Activated CD4-positive, alpha-beta memory T cell treated with anti-CD3 and anti-CD28 coated beads for 36 hours (primary cell): ENCODE measurements around the gene LRRC43. TPM values are rescaled to one million over a fixed set of nuclear protein-coding genes. Genes with fewer than 3 reads are reported as not detected.
"Not testable (repeated sequence)": the region's sequence is repeated elsewhere in the genome, so short reads cannot be mapped to it uniquely, and the experiment has no call there.

Source experiments
- CTCF ChIA-PET: fragments of 350-600 bp; sonication (Branson Sonifier 250); formaldehyde crosslinking; loops from one replicate; lab custom pipeline; 2021; ENCODE audit warnings: antibody characterized with exemption, inconsistent platforms; lab: Charles Lee
- POLR2A ChIA-PET: fragments of 350-600 bp; sonication (Branson Sonifier 250); formaldehyde crosslinking; loops from one replicate; lab custom pipeline; 2021; ENCODE audit warnings: antibody characterized with exemption; lab: Charles Lee
- DNase-seq: peaks from one replicate; pipeline ENCODE4 v3.0.0-alpha.2; 2020
- H3K27ac Mint-ChIP-seq: one replicate; pipeline ENCODE4 v1.8.0; 2021; ENCODE audit warnings: mixed read lengths
- H3K27me3 Mint-ChIP-seq: one replicate; pipeline ENCODE4 v1.8.0; 2021; ENCODE audit warnings: mixed read lengths
- H3K36me3 Mint-ChIP-seq: one replicate; pipeline ENCODE4 v1.8.0; 2021; ENCODE audit warnings: mixed read lengths
- H3K4me1 Mint-ChIP-seq: one replicate; pipeline ENCODE4 v1.8.0; 2021; ENCODE audit warnings: low read depth, mixed read lengths
- H3K4me3 Mint-ChIP-seq: one replicate; pipeline ENCODE4 v1.8.0; 2021; ENCODE audit warnings: mild to moderate bottlenecking, mixed read lengths
- H3K9me3 Mint-ChIP-seq: one replicate; pipeline ENCODE4 v1.8.0; 2021; ENCODE audit warnings: mixed read lengths
- intact Hi-C: fragments of 100-400 bp; cut with micrococcal nuclease; formaldehyde crosslinking; loops from one replicate; pipeline ENCODE4 v1.15.1; 2023
- total RNA-seq, 2 experiments: library from RNA; stranded (reverse); gene quantifications; one replicate each; pipeline ENCODE4 v1.2.3, GENCODE V29; 2021

Gene LRRC43
- total RNA-seq, 2 experiments from 2014 or later = 0.41 to 0.76 TPM

- H3K27me3 Mint-ChIP-seq = peaks cover 22% of the 10 kb centered on the region
- DNase-seq = no peak
- no peak overlapping the region for H3K4me3 Mint-ChIP-seq
- no peaks in the 10 kb centered on the region for H3K36me3 Mint-ChIP-seq
- H3K9me3 Mint-ChIP-seq = peaks cover 7% of the 10 kb centered on the region
- ChIA-PET POLR2A (no interaction called here), CTCF (no interaction called here)
- H3K4me1 Mint-ChIP-seq = peaks cover 23% of the 10 kb centered on the region
- intact Hi-C loops = loop anchor here (10.0 kb wide), 1 partner anchor 65 kb away; the partner anchor contains the start of gene VPS33A
- H3K27ac Mint-ChIP-seq = no peak overlapping the region
Measured at GRCh38 chr12:122199484-122200355, 16.8 kb downstream of the LRRC43 start.

- H3K27me3 Mint-ChIP-seq = peaks cover 26% of the 10 kb centered on the region
- POLR2A ChIA-PET = no interaction called here
- no peak overlapping the region for H3K4me3 Mint-ChIP-seq
- H3K27ac Mint-ChIP-seq = no peak overlapping the region
- CTCF ChIA-PET = no interaction called here
- peaks cover 1% of the 10 kb centered on the region for H3K9me3 Mint-ChIP-seq
- peaks cover 25% of the 10 kb centered on the region for H3K4me1 Mint-ChIP-seq
- intact Hi-C loops = loop anchor here (10.0 kb wide), 1 partner anchor 64 kb away; the partner anchor contains the start of gene VPS33A
- no peak for DNase-seq
- no peaks in the 10 kb centered on the region for H3K36me3 Mint-ChIP-seq
Measured at GRCh38 chr12:122200541-122201175, 17.7 kb downstream of the LRRC43 start.

- Mint-ChIP-seq H3K9me3 (no peaks in the 10 kb centered on the region), H3K36me3 (no peaks in the 10 kb centered on the region), H3K27ac (no peak overlapping the region), H3K4me1 (peaks cover 25% of the 10 kb centered on the region), H3K4me3 (no peak overlapping the region), H3K27me3 (peaks cover 26% of the 10 kb centered on the region)
- intact Hi-C loops = loop anchor here (10.0 kb wide), 1 partner anchor 63 kb away; the partner anchor contains the start of gene VPS33A
- no peak for DNase-seq
- CTCF ChIA-PET = interaction anchor here (0.8 to 0.9 kb wide), 2 partner anchors 10 to 147 kb away, joined by 3 read pairs; no protein-coding TSS in a partner anchor
- POLR2A ChIA-PET = no interaction called here
Measured at GRCh38 chr12:122201381-122201780, 18.5 kb downstream of the LRRC43 start.

GRCh38 chr12:122202017-122202416 lies 19.1 kb downstream of the LRRC43 start:
- H3K36me3 Mint-ChIP-seq = no peaks in the 10 kb centered on the region
- H3K27me3 Mint-ChIP-seq = peaks cover 22% of the 10 kb centered on the region
- DNase-seq = no peak
- no peaks in the 10 kb centered on the region for H3K9me3 Mint-ChIP-seq
- peaks cover 21% of the 10 kb centered on the region for H3K4me1 Mint-ChIP-seq
- ChIA-PET CTCF (interaction anchor here (0.8 to 0.9 kb wide), 2 partner anchors 10 to 148 kb away, joined by 3 read pairs; no protein-coding TSS in a partner anchor), POLR2A (interaction anchor here (1.2 kb wide), 1 partner anchor 10 kb away, joined by 3 read pairs; no protein-coding TSS in a partner anchor)
- intact Hi-C loops = loop anchor here (10.0 kb wide), 1 partner anchor 63 kb away; the partner anchor contains the start of gene VPS33A
- no peak overlapping the region for H3K4me3 Mint-ChIP-seq
- H3K27ac Mint-ChIP-seq = no peak overlapping the region

GRCh38 chr12:122202811-122203210 lies 19.9 kb downstream of the LRRC43 start:
- not testable (repeated sequence) for DNase-seq, H3K36me3 Mint-ChIP-seq, H3K9me3 Mint-ChIP-seq, H3K27ac Mint-ChIP-seq
- H3K4me1 Mint-ChIP-seq = peaks cover 13% of the 10 kb centered on the region
- H3K4me3 Mint-ChIP-seq = peak overlapping the region; percentile 78
- intact Hi-C loops = loop anchor here (10.0 kb wide), 1 partner anchor 62 kb away; the partner anchor contains the start of gene VPS33A
- peaks cover 18% of the 10 kb centered on the region for H3K27me3 Mint-ChIP-seq
- ChIA-PET POLR2A (interaction anchor here (1.2 kb wide), 2 partner anchors 9 to 23 kb away, joined by 3 read pairs; partner anchors contain the start of gene DIABLO), CTCF (interaction anchor here (1.2 kb wide), 1 partner anchor 13 kb away, joined by 3 read pairs; no protein-coding TSS in a partner anchor)

GRCh38 chr12:122203301-122204166 lies 20.6 kb downstream of the LRRC43 start, which contains the start of gene B3GNT4:
B3GNT4 (plus strand) TSS chr12:122203709; CDS start chr12:122204619, 910 bp downstream.
- peaks cover 14% of the 10 kb centered on the region for H3K27me3 Mint-ChIP-seq
- no peaks in the 10 kb centered on the region for H3K9me3 Mint-ChIP-seq
- peak within 1 kb of the TSS; percentile 78 for H3K4me3 Mint-ChIP-seq
- H3K36me3 Mint-ChIP-seq = peaks cover 10% of the 10 kb centered on the region
- H3K4me1 Mint-ChIP-seq = peaks cover 9% of the 10 kb centered on the region
- DNase-seq = peak; percentile 76
- H3K27ac Mint-ChIP-seq = no peak within 1 kb of the TSS
- ChIA-PET CTCF (interaction anchor here (0.6 to 1.2 kb wide), 2 partner anchors 12 to 353 kb away, joined by 3 read pairs; no protein-coding TSS in a partner anchor), POLR2A (interaction anchor here (1.2 kb wide), 2 partner anchors 8 to 23 kb away, joined by 3 read pairs; partner anchors contain the start of gene DIABLO)
- intact Hi-C loops = loop anchor here (10.0 kb wide), 1 partner anchor 61 kb away; the partner anchor contains the start of gene VPS33A

- intact Hi-C loops = loop anchor here (10.0 kb wide), 1 partner anchor 60 kb away; the partner anchor contains the start of gene VPS33A
- DNase-seq = no peak
- H3K4me1 Mint-ChIP-seq = peaks cover 9% of the 10 kb centered on the region
- no peak overlapping the region for H3K27ac Mint-ChIP-seq
- peaks cover 14% of the 10 kb centered on the region for H3K27me3 Mint-ChIP-seq
- peaks cover 12% of the 10 kb centered on the region for H3K36me3 Mint-ChIP-seq
- no peaks in the 10 kb centered on the region for H3K9me3 Mint-ChIP-seq
- H3K4me3 Mint-ChIP-seq = peak overlapping the region; percentile 57
- CTCF ChIA-PET = interaction anchor here (0.6 kb wide), 3 partner anchors 11 to 653 kb away, joined by 3 to 7 read pairs (median 4); no protein-coding TSS in a partner anchor
- POLR2A ChIA-PET = interaction anchor here (0.8 to 1.5 kb wide), 4 partner anchors 9 to 38 kb away, joined by 3 to 5 read pairs (median 4); partner anchors contain the start of gene DIABLO
Measured at GRCh38 chr12:122204167-122205052, 21.5 kb downstream of the LRRC43 start.

GRCh38 chr12:122205053-122205925 lies 22.4 kb downstream of the LRRC43 start:
- peaks cover 17% of the 10 kb centered on the region for H3K36me3 Mint-ChIP-seq
- H3K4me3 Mint-ChIP-seq = peak overlapping the region; percentile 58
- intact Hi-C loops = loop anchor here (10.0 kb wide), 1 partner anchor 60 kb away; the partner anchor contains the start of gene VPS33A
- H3K9me3 Mint-ChIP-seq = no peaks in the 10 kb centered on the region
- H3K4me1 Mint-ChIP-seq = peaks cover 9% of the 10 kb centered on the region
- H3K27ac Mint-ChIP-seq = no peak overlapping the region
- ChIA-PET CTCF (interaction anchor here (0.6 to 0.9 kb wide), 4 partner anchors 10 to 654 kb away, joined by 3 to 7 read pairs (median 4); no protein-coding TSS in a partner anchor), POLR2A (interaction anchor here (0.8 to 1.5 kb wide), 3 partner anchors 9 to 39 kb away, joined by 3 to 5 read pairs (median 4); partner anchors contain the start of gene DIABLO)
- DNase-seq = no peak
- peaks cover 11% of the 10 kb centered on the region for H3K27me3 Mint-ChIP-seq
